ENCODE results near the gene BLOC1S1. TPM values are rescaled to one million over a fixed set of nuclear protein-coding genes. Genes with fewer than 3 reads are reported as not detected.
A peak's percentile ranks its signal among the peaks of the same experiment; 100 is the strongest.

BLOC1S1 gene
- total RNA-seq, 4 donors from 2014 or later = 255 to 434 (median 300) TPM

DNA sequence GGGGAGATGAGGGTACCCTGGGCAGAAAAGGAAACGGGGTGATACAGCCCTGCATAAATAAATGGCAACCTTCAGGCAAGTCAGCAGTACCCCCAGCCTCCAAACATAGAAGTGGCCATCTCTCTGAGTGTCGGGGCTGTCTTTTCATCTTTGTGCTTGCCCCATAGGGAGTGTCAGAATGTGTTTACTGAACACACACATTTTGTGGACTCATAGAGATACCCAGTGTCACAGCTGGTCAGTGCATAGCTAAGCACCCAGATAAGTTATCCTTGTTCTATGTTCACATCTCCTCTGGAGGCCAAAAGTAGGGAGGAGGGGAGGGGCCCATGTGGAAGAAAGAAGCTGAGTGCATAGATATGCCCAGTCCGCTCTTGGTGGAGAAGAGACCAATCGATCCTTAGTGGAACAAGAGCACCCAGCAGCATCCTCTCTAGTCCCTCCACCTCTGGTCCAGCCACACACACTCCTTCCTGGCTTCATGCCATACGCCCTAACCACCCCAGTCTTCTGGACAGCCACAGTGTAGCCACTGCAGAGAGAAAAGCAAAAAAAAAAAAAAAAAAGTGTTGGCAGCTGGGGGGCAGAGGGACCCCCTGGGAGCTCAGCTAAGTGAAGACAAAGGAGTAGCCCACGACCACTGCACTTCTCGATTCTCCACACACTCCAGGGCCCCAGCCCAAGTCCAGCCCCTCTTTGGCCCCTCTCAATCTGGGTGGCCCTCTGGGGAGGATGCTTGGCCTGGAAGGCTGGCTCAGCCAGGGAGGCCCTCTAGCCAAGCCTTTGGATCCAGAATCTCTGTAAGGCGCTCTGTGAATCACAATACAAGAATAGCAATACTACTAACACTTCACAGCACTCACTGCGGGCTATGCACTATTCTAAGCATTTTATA, 10.8 kb upstream of the BLOC1S1 start:
- in situ Hi-C loops (cut with MboI; ENCODE audit: low sequenced_read_pairs in 4 of 4) = loop anchor here in 1 of 4 donors (25.0 kb wide), 1 partner anchor 1718 kb away; the partner anchor contains the start of gene HOXC10
- no peak for TF ChIP-seq POLR2A (IDR thresholded peaks at IDR 0.05)
- no peak for TF ChIP-seq CTCF (IDR thresholded peaks at IDR 0.05 in 4 of 5, conservative IDR thresholded peaks at IDR 0.05 in 1 of 5)
- Histone ChIP-seq H3K36me3 (no peaks in the 10 kb centered on the region), H3K4me1 (peaks cover 73 to 84% of the 10 kb centered on the region in 2 donors), H3K9me3 (no peaks in the 10 kb centered on the region), H3K27me3 (no peaks in the 10 kb centered on the region), H3K4me3 (peak overlapping the region; percentile 59 to 79 (median 68)), H3K27ac (peak overlapping the region; percentile 87 to 96 (median 92))
- DNase-seq (peak in 1 of 2 donors; percentile 69), ATAC-seq (peak; percentile 32 to 62)
- intact Hi-C loops (cut with DNase I; ENCODE audit: low total_unique reads) = loop anchor here (2.0 to 10.0 kb wide), 2 partner anchors 16 to 1420 kb away; partner anchors contain the start of genes CBX5, HNRNPA1 and RDH5

DNA sequence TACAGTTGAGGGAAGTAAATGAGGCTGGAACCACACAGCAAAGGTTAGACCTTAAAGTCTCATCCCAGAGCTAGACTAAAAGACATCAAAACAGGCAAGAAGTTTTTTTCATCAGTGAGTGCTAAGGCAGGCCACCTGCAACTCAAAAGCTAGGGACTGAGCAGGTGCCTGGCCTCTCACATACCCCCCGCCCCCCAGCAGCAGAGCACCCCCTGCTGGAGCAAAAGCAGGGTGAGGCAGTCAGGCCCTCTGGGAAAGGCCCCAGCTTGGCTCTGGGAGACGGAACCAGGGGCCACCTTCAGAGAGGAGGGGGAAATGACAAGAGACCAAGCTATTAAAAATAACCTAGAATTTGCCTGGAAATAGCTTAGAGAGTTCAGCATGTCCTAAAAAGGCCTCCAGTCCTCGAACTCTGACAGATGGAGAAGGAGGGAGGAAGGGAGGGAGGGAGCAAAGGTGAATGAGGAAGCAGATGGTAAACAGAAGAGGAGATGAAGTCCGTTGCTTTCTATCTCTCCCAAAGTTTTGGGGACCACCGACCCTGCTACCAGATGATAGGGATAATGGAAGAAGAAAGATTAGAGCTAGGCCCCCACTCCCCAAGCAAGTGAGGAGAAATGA, 10.0 kb upstream of the BLOC1S1 start:
- H3K36me3 ChIP-seq = no peaks in the 10 kb centered on the region
- no peaks in the 10 kb centered on the region for H3K9me3 ChIP-seq
- peak overlapping the region; percentile 87 to 96 (median 92) for H3K27ac ChIP-seq
- ATAC-seq (peak in 1 of 2 donors; percentile 10), DNase-seq (peak in 1 of 2 donors; percentile 64)
- peak overlapping the region; percentile 59 to 79 (median 68) for H3K4me3 ChIP-seq
- H3K4me1 ChIP-seq = peaks cover 73 to 83% of the 10 kb centered on the region in 2 donors
- peak; percentile 57 to 75 (median 70) for TF ChIP-seq CTCF (IDR thresholded peaks at IDR 0.05 in 4 of 5, conservative IDR thresholded peaks at IDR 0.05 in 1 of 5)
- TF ChIP-seq POLR2A (IDR thresholded peaks at IDR 0.05) = peak; percentile 22 to 38
- no peaks in the 10 kb centered on the region for H3K27me3 ChIP-seq
- in situ Hi-C loops (cut with MboI; ENCODE audit: low sequenced_read_pairs in 4 of 4) = loop anchor here in 1 of 4 donors (25.0 kb wide), 1 partner anchor 1719 kb away; the partner anchor contains the start of gene HOXC10
- intact Hi-C loops (cut with DNase I; ENCODE audit: low total_unique reads) = loop anchor here (2.0 to 10.0 kb wide), 2 partner anchors 15 to 1421 kb away; partner anchors contain the start of genes CBX5, HNRNPA1 and RDH5

GRCh38 chr12:55706568-55707218, 9.2 kb upstream of the BLOC1S1 start:
- no peak for DNase-seq
- ATAC-seq = no peak
- TF ChIP-seq POLR2A (IDR thresholded peaks at IDR 0.05) = no peak
- TF ChIP-seq CTCF (IDR thresholded peaks at IDR 0.05 in 4 of 5, conservative IDR thresholded peaks at IDR 0.05 in 1 of 5) = no peak
- H3K4me3 ChIP-seq = peak overlapping the region; percentile 59 to 79 (median 68)
- intact Hi-C loops (cut with DNase I; ENCODE audit: low total_unique reads) = loop anchor here (10.0 kb wide), 1 partner anchor 1422 kb away; the partner anchor contains the start of genes CBX5 and HNRNPA1
- no peaks in the 10 kb centered on the region for H3K9me3 ChIP-seq
- H3K4me1 ChIP-seq = peaks cover 73 to 81% of the 10 kb centered on the region in 2 donors
- no peaks in the 10 kb centered on the region for H3K27me3 ChIP-seq
- H3K36me3 ChIP-seq = no peaks in the 10 kb centered on the region
- peak overlapping the region; percentile 87 to 96 (median 92) for H3K27ac ChIP-seq
- in situ Hi-C loops (cut with MboI; ENCODE audit: low sequenced_read_pairs in 4 of 4) = loop anchor here in 1 of 4 donors (25.0 kb wide), 1 partner anchor 1719 kb away; the partner anchor contains the start of gene HOXC10

- Histone ChIP-seq H3K27ac (peak overlapping the region; percentile 87 to 96 (median 92)), H3K36me3 (no peaks in the 10 kb centered on the region), H3K4me3 (peak overlapping the region; percentile 59 to 79 (median 68)), H3K27me3 (no peaks in the 10 kb centered on the region), H3K9me3 (no peaks in the 10 kb centered on the region), H3K4me1 (peaks cover 73 to 83% of the 10 kb centered on the region in 2 donors)
- DNase-seq (peak in 1 of 2 donors; percentile 68), ATAC-seq (no peak)
- TF ChIP-seq CTCF (IDR thresholded peaks at IDR 0.05 in 4 of 5, conservative IDR thresholded peaks at IDR 0.05 in 1 of 5) = no peak
- no peak for TF ChIP-seq POLR2A (IDR thresholded peaks at IDR 0.05)
- intact Hi-C loops (cut with DNase I; ENCODE audit: low total_unique reads) (loop anchor here (10.0 kb wide), 1 partner anchor 1422 kb away; the partner anchor contains the start of genes CBX5 and HNRNPA1), in situ Hi-C loops (cut with MboI; ENCODE audit: low sequenced_read_pairs in 4 of 4) (loop anchor here in 1 of 4 donors (25.0 kb wide), 1 partner anchor 1720 kb away; the partner anchor contains the start of gene HOXC10)
These were observed 8.6 kb upstream of the BLOC1S1 start for GRCh38 chr12:55707219-55707671.

Measured in gastrocnemius medialis (tissue), 4 donors.